Neural cell (in vitro differentiated cells): ENCODE measurements around the gene NEK10. TPM values are rescaled to one million over a fixed set of nuclear protein-coding genes. Genes with fewer than 3 reads are reported as not detected.

Experiments used
- H2AFZ ChIP-seq: fragments of 200-600, 300-800 bp; sonication (generic), shearing (Covaris generic); 2 replicates; pipeline ENCODE4 v1.6.0; 2014; ENCODE audit warnings: low read depth, mild to moderate bottlenecking, antibody characterized with exemption, low read length, moderate library complexity
- H3F3A ChIP-seq: fragments of 200-600 bp; shearing (Covaris generic); 2 replicates; pipeline ENCODE4 v1.6.1; 2016; ENCODE audit warnings: mild to moderate bottlenecking, moderate library complexity, mixed read lengths, antibody characterized with exemption, low read length; ENCODE audit not compliant: insufficient read depth, poor library complexity, severe bottlenecking
- H3K27ac ChIP-seq: fragments of 200-600, 300-800 bp; sonication (generic), shearing (Covaris generic); 2 replicates; pipeline ENCODE4 v1.5.1; 2014; ENCODE audit warnings: mild to moderate bottlenecking, low read length, moderate library complexity
- H3K27me3 ChIP-seq: fragments of 300-800, 200-600 bp; sonication (generic), shearing (Covaris generic); 2 replicates; pipeline ENCODE4 v1.6.0; 2014; ENCODE audit warnings: mild to moderate bottlenecking, low read depth, low read length, moderate library complexity; ENCODE audit not compliant: insufficient read depth
- H3K36me3 ChIP-seq: fragments of 300-800, 200-600 bp; sonication (generic), shearing (Covaris generic); 2 replicates; pipeline ENCODE4 v1.5.1; 2014; ENCODE audit warnings: mild to moderate bottlenecking, antibody characterized with exemption, low read length, moderate library complexity; ENCODE audit not compliant: insufficient read depth
- H3K4me2 ChIP-seq: fragments of 300-800, 200-600 bp; sonication (generic), shearing (Covaris generic); 2 replicates; pipeline ENCODE4 v1.6.0; 2014; ENCODE audit warnings: mild to moderate bottlenecking, low read length
- H3K4me3 ChIP-seq: fragments of 300-800, 200-600 bp; sonication (generic), shearing (Covaris generic); 2 replicates; pipeline ENCODE4 v1.5.1; 2014; ENCODE audit warnings: mild to moderate bottlenecking, low read length, moderate library complexity
- H3K79me2 ChIP-seq: fragments of 200-600 bp; shearing (Covaris generic); replicated peaks from 2 replicates; pipeline ENCODE4 v1.6.0; 2014; ENCODE audit warnings: mild to moderate bottlenecking, low read length, moderate library complexity; ENCODE audit not compliant: insufficient read depth
- H3K9ac ChIP-seq: fragments of 300-800, 200-600 bp; sonication (generic), shearing (Covaris generic); 2 replicates; pipeline ENCODE4 v1.6.1; 2016; ENCODE audit warnings: mild to moderate bottlenecking, low read length, mixed read lengths
- H3K9me2 ChIP-seq: fragments of 200-600 bp; shearing (Covaris generic); 2 replicates; pipeline ENCODE4 v1.6.1; 2016; ENCODE audit warnings: mild to moderate bottlenecking, low read length, mixed read lengths; ENCODE audit not compliant: insufficient read depth
- H3K9me3 ChIP-seq: fragments of 200-600, 300-800 bp; sonication (generic), shearing (Covaris generic); 2 replicates; pipeline ENCODE4 v1.6.1; 2016; ENCODE audit warnings: mild to moderate bottlenecking, mixed run types, low read length, moderate library complexity, mixed read lengths
- H4K20me1 ChIP-seq: fragments of 200-600 bp; shearing (Covaris generic); 2 replicates; pipeline ENCODE4 v1.6.1; 2016; ENCODE audit warnings: mild to moderate bottlenecking, mixed run types; ENCODE audit not compliant: insufficient read depth
- CTCF ChIP-seq: fragments of 450-650 bp; IDR thresholded peaks from 2 replicates; pipeline ENCODE4 v1.5.1; 2014; ENCODE audit warnings: antibody characterized with exemption, mild to moderate bottlenecking, moderate library complexity; ENCODE audit not compliant: poor library complexity, severe bottlenecking
- EP300 ChIP-seq: fragments of 450-650 bp; conservative IDR thresholded peaks from 2 replicates; pipeline ENCODE4 v1.6.1; 2014; ENCODE audit warnings: antibody characterized with exemption, mild to moderate bottlenecking, moderate library complexity; ENCODE audit not compliant: poor library complexity, severe bottlenecking
- EZH2 ChIP-seq: fragments of 200-600, 300-800 bp; shearing (Covaris generic), sonication (generic); IDR thresholded peaks from 2 replicates; pipeline ENCODE4 v1.6.1; 2014; ENCODE audit warnings: antibody characterized with exemption, low read length, borderline replicate concordance, mild to moderate bottlenecking; ENCODE audit not compliant: insufficient read depth, poor library complexity, severe bottlenecking
- MXI1 ChIP-seq: fragments of 450-650 bp; conservative IDR thresholded peaks from 2 replicates; pipeline ENCODE4 v1.6.1; 2014; ENCODE audit warnings: antibody characterized with exemption, mild to moderate bottlenecking; ENCODE audit not compliant: poor library complexity, severe bottlenecking
- POLR2AphosphoS5 ChIP-seq: IDR thresholded peaks from 2 replicates; pipeline ENCODE4 v1.6.1; 2012
- RAD21 ChIP-seq: fragments of 450-650 bp; conservative IDR thresholded peaks from 2 replicates; pipeline ENCODE4 v1.6.1; 2014; ENCODE audit warnings: antibody characterized with exemption, mild to moderate bottlenecking, moderate library complexity
- REST ChIP-seq: IDR thresholded peaks from 2 replicates; pipeline ENCODE4 v1.6.1; 2012; ENCODE audit warnings: borderline replicate concordance
- SMC3 ChIP-seq: fragments of 450-650 bp; conservative IDR thresholded peaks from 2 replicates; pipeline ENCODE4 v1.6.1; 2014; ENCODE audit warnings: antibody characterized with exemption, mild to moderate bottlenecking, moderate library complexity; ENCODE audit not compliant: poor library complexity
- TAF1 ChIP-seq: IDR thresholded peaks from 2 replicates; pipeline ENCODE4 v1.6.1; 2012; ENCODE audit warnings: low read depth
- polyA plus RNA-seq: library from polyadenylated mRNA; depleted of rRNA; stranded (reverse); fragments of >200 nt; gene quantifications from 2 replicates; pipeline ENCODE4 v1.2.3, GENCODE V29; 2014

Gene NEK10
- polyA plus RNA-seq, 1 donor from 2014 or later = 17.6 TPM

- no peaks in the 10 kb centered on the region for H4K20me1 ChIP-seq
- H3K4me2 ChIP-seq = no peak overlapping the region
- H3K36me3 ChIP-seq = no peaks in the 10 kb centered on the region
- no peak overlapping the region for H3K4me3 ChIP-seq
- no peaks in the 10 kb centered on the region for H3K79me2 ChIP-seq
- no peaks in the 10 kb centered on the region for H3K9me2 ChIP-seq
- no peak overlapping the region for H2AFZ ChIP-seq
- H3K27me3 ChIP-seq = no peaks in the 10 kb centered on the region
- TF ChIP-seq TAF1 = no peak
- no peak for TF ChIP-seq MXI1
- no peaks in the 10 kb centered on the region for H3K9me3 ChIP-seq
- no peak overlapping the region for H3K27ac ChIP-seq
- no peaks in the 10 kb centered on the region for H3F3A ChIP-seq
- H3K9ac ChIP-seq = no peak overlapping the region
Observed at GRCh38 chr3:27184261-27184660, 184.9 kb downstream of the NEK10 start.

GRCh38 chr3:27176256-27176655, 192.9 kb downstream of the NEK10 start:
- Histone ChIP-seq H3K79me2 (no peaks in the 10 kb centered on the region), H3K36me3 (no peaks in the 10 kb centered on the region), H3K27me3 (no peaks in the 10 kb centered on the region), H3K9me2 (no peaks in the 10 kb centered on the region), H3K4me3 (no peak overlapping the region), H3F3A (no peaks in the 10 kb centered on the region), H3K9me3 (no peaks in the 10 kb centered on the region), H3K27ac (no peak overlapping the region), H3K4me2 (no peak overlapping the region), H2AFZ (no peak overlapping the region), H4K20me1 (no peaks in the 10 kb centered on the region), H3K9ac (no peak overlapping the region)
- TF ChIP-seq TAF1 (no peak), EZH2 (no peak), MXI1 (no peak), SMC3 (no peak), REST (no peak), POLR2AphosphoS5 (no peak), CTCF (no peak), RAD21 (no peak), EP300 (no peak)

GRCh38 chr3:27174530-27174929, 194.7 kb downstream of the NEK10 start:
- Histone ChIP-seq H3K4me2 (no peak overlapping the region), H3K36me3 (no peaks in the 10 kb centered on the region), H4K20me1 (no peaks in the 10 kb centered on the region), H3K9me2 (no peaks in the 10 kb centered on the region), H3K27me3 (no peaks in the 10 kb centered on the region), H2AFZ (no peak overlapping the region), H3F3A (no peaks in the 10 kb centered on the region), H3K27ac (no peak overlapping the region), H3K9me3 (no peaks in the 10 kb centered on the region), H3K4me3 (no peak overlapping the region), H3K79me2 (no peaks in the 10 kb centered on the region), H3K9ac (no peak overlapping the region)
- TF ChIP-seq EZH2 = no peak
- TF ChIP-seq TAF1 = no peak
- TF ChIP-seq CTCF = no peak
- TF ChIP-seq REST = no peak
- no peak for TF ChIP-seq MXI1
- no peak for TF ChIP-seq POLR2AphosphoS5
- no peak for TF ChIP-seq EP300
- no peak for TF ChIP-seq SMC3
- no peak for TF ChIP-seq RAD21
